ENCODE measurements around the gene FOXN1. TPM values are rescaled to one million over a fixed set of nuclear protein-coding genes. Genes with fewer than 3 reads are reported as not detected.
"Not testable (repeated sequence)": the region's sequence is repeated elsewhere in the genome, so short reads cannot be mapped to it uniquely, and the experiment has no call there.

The FOXN1 gene
- total and polyA plus RNA-seq, 10 of the 15 experiments (the other 5 are each of a cell fraction or from before 2014, with no cell fraction given), result not detected

DNA sequence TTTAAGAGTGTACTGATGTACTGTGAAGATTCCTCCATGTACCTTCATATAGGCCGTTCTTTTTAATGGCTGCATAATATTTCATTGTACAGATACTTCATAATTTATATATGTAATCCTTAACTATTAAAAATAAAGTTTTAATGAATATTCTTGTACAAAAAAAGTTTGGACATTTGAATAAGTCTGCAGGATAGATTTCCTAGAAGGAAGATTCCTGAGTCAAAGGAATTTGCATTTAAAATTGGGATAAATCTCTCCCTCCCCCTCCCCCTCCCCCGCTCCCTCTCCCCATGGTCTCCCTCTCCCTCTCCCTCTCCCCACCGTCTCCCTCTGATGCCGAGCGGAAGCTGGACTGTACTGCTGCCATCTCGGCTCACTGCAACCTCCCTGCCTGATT, 48.3 kb upstream of the FOXN1 start (continued):
- TF ChIP-seq ATF2 (IDR thresholded peaks at IDR 0.05; ENCODE audit: low read length) (no peak), CREB1 (IDR thresholded peaks at IDR 0.05; ENCODE audit: low read depth) (no peak)
- TF ChIP-seq, protein P1, sequence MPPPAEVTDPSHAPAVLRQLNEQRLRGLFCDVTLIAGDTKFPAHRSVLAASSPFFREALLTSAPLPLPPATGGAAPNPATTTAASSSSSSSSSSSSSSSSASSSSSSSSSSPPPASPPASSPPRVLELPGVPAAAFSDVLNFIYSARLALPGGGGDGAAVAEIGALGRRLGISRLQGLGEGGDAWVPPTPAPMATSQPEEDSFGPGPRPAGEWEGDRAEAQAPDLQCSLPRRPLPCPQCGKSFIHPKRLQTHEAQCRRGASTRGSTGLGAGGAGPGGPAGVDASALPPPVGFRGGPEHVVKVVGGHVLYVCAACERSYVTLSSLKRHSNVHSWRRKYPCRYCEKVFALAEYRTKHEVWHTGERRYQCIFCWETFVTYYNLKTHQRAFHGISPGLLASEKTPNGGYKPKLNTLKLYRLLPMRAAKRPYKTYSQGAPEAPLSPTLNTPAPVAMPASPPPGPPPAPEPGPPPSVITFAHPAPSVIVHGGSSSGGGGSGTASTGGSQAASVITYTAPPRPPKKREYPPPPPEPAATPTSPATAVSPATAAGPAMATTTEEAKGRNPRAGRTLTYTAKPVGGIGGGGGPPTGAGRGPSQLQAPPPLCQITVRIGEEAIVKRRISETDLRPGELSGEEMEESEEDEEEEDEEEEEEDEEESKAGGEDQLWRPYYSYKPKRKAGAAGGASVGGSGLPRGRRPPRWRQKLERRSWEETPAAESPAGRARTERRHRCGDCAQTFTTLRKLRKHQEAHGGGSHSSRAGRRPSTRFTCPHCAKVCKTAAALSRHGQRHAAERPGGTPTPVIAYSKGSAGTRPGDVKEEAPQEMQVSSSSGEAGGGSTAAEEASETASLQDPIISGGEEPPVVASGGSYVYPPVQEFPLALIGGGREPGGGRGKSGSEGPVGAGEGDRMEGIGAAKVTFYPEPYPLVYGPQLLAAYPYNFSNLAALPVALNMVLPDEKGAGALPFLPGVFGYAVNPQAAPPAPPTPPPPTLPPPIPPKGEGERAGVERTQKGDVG (CRISPR knock-in tag; IDR thresholded peaks at IDR 0.05), result no peak
- TF ChIP-seq, protein P2, sequence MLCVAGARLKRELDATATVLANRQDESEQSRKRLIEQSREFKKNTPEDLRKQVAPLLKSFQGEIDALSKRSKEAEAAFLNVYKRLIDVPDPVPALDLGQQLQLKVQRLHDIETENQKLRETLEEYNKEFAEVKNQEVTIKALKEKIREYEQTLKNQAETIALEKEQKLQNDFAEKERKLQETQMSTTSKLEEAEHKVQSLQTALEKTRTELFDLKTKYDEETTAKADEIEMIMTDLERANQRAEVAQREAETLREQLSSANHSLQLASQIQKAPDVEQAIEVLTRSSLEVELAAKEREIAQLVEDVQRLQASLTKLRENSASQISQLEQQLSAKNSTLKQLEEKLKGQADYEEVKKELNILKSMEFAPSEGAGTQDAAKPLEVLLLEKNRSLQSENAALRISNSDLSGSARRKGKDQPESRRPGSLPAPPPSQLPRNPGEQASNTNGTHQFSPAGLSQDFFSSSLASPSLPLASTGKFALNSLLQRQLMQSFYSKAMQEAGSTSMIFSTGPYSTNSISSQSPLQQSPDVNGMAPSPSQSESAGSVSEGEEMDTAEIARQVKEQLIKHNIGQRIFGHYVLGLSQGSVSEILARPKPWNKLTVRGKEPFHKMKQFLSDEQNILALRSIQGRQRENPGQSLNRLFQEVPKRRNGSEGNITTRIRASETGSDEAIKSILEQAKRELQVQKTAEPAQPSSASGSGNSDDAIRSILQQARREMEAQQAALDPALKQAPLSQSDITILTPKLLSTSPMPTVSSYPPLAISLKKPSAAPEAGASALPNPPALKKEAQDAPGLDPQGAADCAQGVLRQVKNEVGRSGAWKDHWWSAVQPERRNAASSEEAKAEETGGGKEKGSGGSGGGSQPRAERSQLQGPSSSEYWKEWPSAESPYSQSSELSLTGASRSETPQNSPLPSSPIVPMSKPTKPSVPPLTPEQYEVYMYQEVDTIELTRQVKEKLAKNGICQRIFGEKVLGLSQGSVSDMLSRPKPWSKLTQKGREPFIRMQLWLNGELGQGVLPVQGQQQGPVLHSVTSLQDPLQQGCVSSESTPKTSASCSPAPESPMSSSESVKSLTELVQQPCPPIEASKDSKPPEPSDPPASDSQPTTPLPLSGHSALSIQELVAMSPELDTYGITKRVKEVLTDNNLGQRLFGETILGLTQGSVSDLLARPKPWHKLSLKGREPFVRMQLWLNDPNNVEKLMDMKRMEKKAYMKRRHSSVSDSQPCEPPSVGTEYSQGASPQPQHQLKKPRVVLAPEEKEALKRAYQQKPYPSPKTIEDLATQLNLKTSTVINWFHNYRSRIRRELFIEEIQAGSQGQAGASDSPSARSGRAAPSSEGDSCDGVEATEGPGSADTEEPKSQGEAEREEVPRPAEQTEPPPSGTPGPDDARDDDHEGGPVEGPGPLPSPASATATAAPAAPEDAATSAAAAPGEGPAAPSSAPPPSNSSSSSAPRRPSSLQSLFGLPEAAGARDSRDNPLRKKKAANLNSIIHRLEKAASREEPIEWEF (IDR thresholded peaks at IDR 0.05; ENCODE audit: insufficient replicate concordance, low read depth, low read length), result no peak

DNA sequence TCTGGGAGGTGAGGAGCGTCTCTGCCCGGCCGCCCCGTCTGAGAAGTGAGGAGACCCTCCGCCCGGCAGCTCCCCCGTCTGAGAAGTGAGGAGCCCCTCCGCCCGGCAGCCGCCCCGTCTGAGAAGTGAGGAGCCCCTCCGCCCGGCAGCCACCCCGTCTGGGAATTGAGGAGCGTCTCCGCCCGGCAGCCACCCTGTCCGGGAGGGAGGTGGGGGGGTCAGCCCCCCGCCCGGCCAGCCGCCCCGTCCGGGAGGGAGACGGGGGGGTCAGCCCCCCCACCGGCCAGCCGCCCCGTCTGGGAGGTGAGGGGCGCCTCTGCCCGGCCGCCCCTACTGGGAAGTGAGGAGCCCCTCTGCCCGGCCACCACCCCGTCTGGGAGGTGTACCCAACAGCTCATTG, 47.3 kb upstream of the FOXN1 start:
- H4K20me1 ChIP-seq (ENCODE audit: control insufficient read depth, insufficient read depth); H3K79me2 ChIP-seq (ENCODE audit: control insufficient read depth, insufficient read depth, low read length); H3K9me3 ChIP-seq (replicated peaks; ENCODE audit: control insufficient read depth, insufficient read depth, low read length); H3K4me3 ChIP-seq; intact Hi-C loops (cut with micrococcal nuclease; ENCODE audit: unreplicated experiment); H3K4me2 ChIP-seq (ENCODE audit: control insufficient read depth, insufficient read depth); RAD21 ChIA-PET (ENCODE audit: unreplicated experiment); FAIRE-seq; POLR2A ChIA-PET; H3K36me3 ChIP-seq (ENCODE audit: control insufficient read depth in 2 of 2, insufficient read depth in 2 of 2, low read length in 1 of 2); in situ Hi-C loops (cut with MboI); ATAC-seq; DNase-seq (ENCODE audit: low read depth, low spot score); H3K9ac ChIP-seq (ENCODE audit: control insufficient read depth, insufficient read depth, low read length); H2AFZ ChIP-seq (ENCODE audit: control insufficient read depth, low read depth, low read length); H3K27me3 ChIP-seq (replicated peaks in 1 of 2; ENCODE audit: control insufficient read depth in 2 of 2, insufficient read depth in 2 of 2, low read length in 1 of 2); BruUV-seq (replicated peaks); H3K27ac ChIP-seq (ENCODE audit: control insufficient read depth, insufficient read depth); SMC1A ChIA-PET (ENCODE audit: uncharacterized antibody, unreplicated experiment); H3K4me1 ChIP-seq (ENCODE audit: control insufficient read depth, insufficient read depth, low read length); CTCF ChIA-PET: not testable (repeated sequence)
- 83% methylated on average over 5 of the region's 32 CpGs for WGBS (ENCODE audit: insufficient coverage, insufficient replicate concordance, low lambda C conversion rate, missing lambda C conversion rate)

Measured in GM12878 (cell line).